Smooth muscle cell (in vitro differentiated cells): ENCODE data around the gene CMPK1. TPM values are rescaled to one million over a fixed set of nuclear protein-coding genes. Genes with fewer than 3 reads are reported as not detected.

Experiments used
- DNase-seq: peaks from one replicate; lab custom pipeline; 2025; ENCODE audit not compliant: unreplicated experiment; lab: John Stamatoyannopoulos, UW
- H2AFZ ChIP-seq: fragments of 200-600 bp; sonication (generic); 2 replicates; pipeline ENCODE4 v1.6.0; 2016; ENCODE audit warnings: antibody characterized with exemption, low read depth, mild to moderate bottlenecking
- H3F3A ChIP-seq: fragments of 200-600 bp; sonication (generic); 2 replicates; pipeline ENCODE4 v1.6.0; 2017; ENCODE audit warnings: antibody characterized with exemption, low read depth
- H3K27ac ChIP-seq: fragments of 200-600 bp; sonication (generic); 2 replicates; pipeline ENCODE4 v1.5.1; 2016; ENCODE audit warnings: low read depth, mild to moderate bottlenecking
- H3K27me3 ChIP-seq: fragments of 200-600 bp; sonication (generic); 2 replicates; pipeline ENCODE4 v1.6.1; 2016; ENCODE audit warnings: low read depth, mild to moderate bottlenecking
- H3K36me3 ChIP-seq: fragments of 200-600 bp; sonication (generic); 2 replicates; pipeline ENCODE4 v1.5.1; 2016; ENCODE audit warnings: low read depth
- H3K4me1 ChIP-seq: fragments of 200-600 bp; sonication (generic); 2 replicates; pipeline ENCODE4 v1.5.1; 2016; ENCODE audit warnings: low read depth
- H3K4me2 ChIP-seq: fragments of 200-600 bp; sonication (generic); 2 replicates; pipeline ENCODE4 v1.6.0; 2016; ENCODE audit warnings: mild to moderate bottlenecking
- H3K4me3 ChIP-seq: fragments of 200-600 bp; sonication (generic); 2 replicates; pipeline ENCODE4 v1.5.1; 2016; ENCODE audit warnings: mild to moderate bottlenecking
- H3K79me2 ChIP-seq: fragments of 200-600 bp; sonication (generic); 2 replicates; pipeline ENCODE4 v1.6.0; 2016; ENCODE audit warnings: low read depth, mild to moderate bottlenecking
- H3K9ac ChIP-seq: fragments of 200-600 bp; sonication (generic); 2 replicates; pipeline ENCODE4 v1.6.0; 2016; ENCODE audit warnings: low read depth
- H3K9me3 ChIP-seq: fragments of 200-600 bp; sonication (generic); replicated peaks from 2 replicates; pipeline ENCODE4 v1.5.1; 2016; ENCODE audit warnings: low read depth
- H4K20me1 ChIP-seq: fragments of 200-600 bp; sonication (generic); 2 replicates; pipeline ENCODE4 v1.6.0; 2016; ENCODE audit warnings: low read depth
- CTCF ChIP-seq: fragments of 200-600 bp; sonication (generic); IDR thresholded peaks from 2 replicates; pipeline ENCODE4 v1.5.1; 2017; ENCODE audit warnings: borderline replicate concordance, mild to moderate bottlenecking, antibody characterized with exemption; ENCODE audit not compliant: insufficient read depth, poor library complexity, severe bottlenecking
- WGBS: methylation state at CpG from one replicate; pipeline ENCODE4 v1.1.7; 2016; ENCODE audit warnings: low lambda C conversion rate; 5-methylcytosine and 5-hydroxymethylcytosine counted together
- polyA plus RNA-seq: library from polyadenylated mRNA; unstranded; fragments of >200 nt; fragmentation: Nextera tagmentation; extraction: Ambion mirVana; gene quantifications from 2 replicates; pipeline ENCODE4 v1.2.1, GENCODE V29; 2016
- total RNA-seq: library from RNA; depleted of rRNA; stranded (reverse); fragments of >200 nt; gene quantifications from 2 replicates; pipeline ENCODE4 v1.2.3, GENCODE V29; 2014

CMPK1 gene
- total and polyA plus RNA-seq, 2 experiments from 2014 or later = 75.5 to 105 TPM

- peaks cover 38% of the 10 kb centered on the region for H3K27me3 ChIP-seq
- WGBS = 85% methylated on average over 3 of the region's 3 CpGs
- no peaks in the 10 kb centered on the region for H3K9me3 ChIP-seq
- H3K4me1 ChIP-seq = peaks cover 4% of the 10 kb centered on the region
- H3K79me2 ChIP-seq = no peaks in the 10 kb centered on the region
- no peak for DNase-seq
- no peak overlapping the region for H2AFZ ChIP-seq
- no peak overlapping the region for H3K27ac ChIP-seq
- no peaks in the 10 kb centered on the region for H3K36me3 ChIP-seq
- no peak for TF ChIP-seq CTCF
- no peaks in the 10 kb centered on the region for H3F3A ChIP-seq
- H3K9ac ChIP-seq = no peak overlapping the region
- no peaks in the 10 kb centered on the region for H4K20me1 ChIP-seq
- H3K4me3 ChIP-seq = no peak overlapping the region
- no peak overlapping the region for H3K4me2 ChIP-seq
Observed at GRCh38 chr1:47410068-47410455, 76.5 kb downstream of the CMPK1 start.

GRCh38 chr1:47411436-47411835 lies 77.8 kb downstream of the CMPK1 start:
- TF ChIP-seq CTCF = no peak
- Histone ChIP-seq H3K9ac (no peak overlapping the region), H3K36me3 (no peaks in the 10 kb centered on the region), H2AFZ (no peak overlapping the region), H3K4me3 (no peak overlapping the region), H3K27me3 (peaks cover 40% of the 10 kb centered on the region), H3K4me1 (peaks cover 4% of the 10 kb centered on the region), H3K79me2 (no peaks in the 10 kb centered on the region), H3K4me2 (no peak overlapping the region), H3F3A (no peaks in the 10 kb centered on the region), H4K20me1 (no peaks in the 10 kb centered on the region), H3K9me3 (no peaks in the 10 kb centered on the region), H3K27ac (no peak overlapping the region)
- DNase-seq = no peak
- WGBS = 18% methylated on average over 2 of the region's 2 CpGs

- H3K4me2 ChIP-seq = no peak overlapping the region
- H3K36me3 ChIP-seq = no peaks in the 10 kb centered on the region
- no peak overlapping the region for H2AFZ ChIP-seq
- H3K4me1 ChIP-seq = peaks cover 4% of the 10 kb centered on the region
- H4K20me1 ChIP-seq = no peaks in the 10 kb centered on the region
- H3K9me3 ChIP-seq = no peaks in the 10 kb centered on the region
- H3K9ac ChIP-seq = no peak overlapping the region
- peaks cover 49% of the 10 kb centered on the region for H3K27me3 ChIP-seq
- TF ChIP-seq CTCF = no peak
- H3K4me3 ChIP-seq = no peak overlapping the region
- WGBS = 82% methylated on average over 14 of the region's 14 CpGs
- no peaks in the 10 kb centered on the region for H3F3A ChIP-seq
- no peak overlapping the region for H3K27ac ChIP-seq
- no peak for DNase-seq
- no peaks in the 10 kb centered on the region for H3K79me2 ChIP-seq
Observed at GRCh38 chr1:47412437-47412836, 78.8 kb downstream of the CMPK1 start.

- Histone ChIP-seq H2AFZ (no peak within 1 kb of the TSS), H3K9ac (no peak within 1 kb of the TSS), H3K9me3 (no peaks in the 10 kb centered on the region), H3F3A (no peaks in the 10 kb centered on the region), H3K4me1 (no peaks in the 10 kb centered on the region), H3K4me2 (peak within 1 kb of the TSS; percentile 69), H4K20me1 (no peaks in the 10 kb centered on the region), H3K79me2 (no peaks in the 10 kb centered on the region), H3K36me3 (no peaks in the 10 kb centered on the region), H3K27ac (no peak within 1 kb of the TSS), H3K27me3 (peaks cover 75% of the 10 kb centered on the region), H3K4me3 (peak within 1 kb of the TSS; percentile 36)
- no peak for DNase-seq
- TF ChIP-seq CTCF = no peak
- WGBS = 41% methylated on average over 10 of the region's 21 CpGs
Observed at GRCh38 chr1:47415728-47416318, 82.2 kb downstream of the CMPK1 start, which contains the start of gene FOXE3. Gene FOXE3 (plus strand): TSS chr1:47416285. CDS start chr1:47416316, 31 bp downstream.
